ENCODE data around the gene RASSF1. TPM values are rescaled to one million over a fixed set of nuclear protein-coding genes. Genes with fewer than 3 reads are reported as not detected.

The RASSF1 gene
- total and polyA plus RNA-seq, 2 of the 8 experiments (the other 6 are each of a cell fraction or from before 2014, with no cell fraction given) = 10.3 to 15.7 TPM

DNA sequence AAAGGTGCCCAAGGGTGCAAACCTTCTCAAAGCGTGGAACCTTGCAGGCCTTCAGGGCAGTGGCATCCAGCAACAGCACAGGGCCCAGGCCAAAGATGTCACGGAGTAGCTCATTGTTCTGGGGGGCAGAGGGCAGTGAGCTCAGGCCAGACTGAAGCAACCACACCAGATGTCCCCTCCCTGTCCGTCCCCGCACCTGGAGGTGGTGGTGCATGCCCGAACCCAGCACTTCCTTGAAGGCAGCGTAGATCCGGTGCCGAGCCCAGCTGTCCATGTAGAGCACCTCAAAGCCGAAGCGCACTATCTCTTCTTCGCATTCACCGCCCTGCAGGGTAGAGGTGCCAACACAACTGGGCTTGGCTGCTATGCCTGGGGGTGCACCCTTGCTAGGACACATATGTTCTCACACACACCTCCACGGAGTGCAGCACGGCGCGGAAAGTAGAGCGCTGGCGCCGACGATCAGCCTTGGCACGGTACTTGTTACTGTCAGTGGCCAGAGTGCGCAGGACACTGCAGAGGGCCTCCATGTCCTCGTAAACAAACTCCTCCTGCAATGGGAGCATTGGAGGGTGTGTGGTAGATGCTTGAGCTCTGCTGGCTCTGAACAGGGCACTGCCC is 52.1 kb downstream of the RASSF1 start:
- Histone ChIP-seq H3K79me2 (ENCODE audit: control insufficient read depth in 1 of 2, insufficient read depth in 2 of 2, low read length in 2 of 2) (peaks cover 0 to 15% of the 10 kb centered on the region in 2 experiments; a peak in 3 of 4 replicates), H3K9ac (replicated peaks in 1 of 4; ENCODE audit: extremely low read depth in 1 of 4, low read depth in 3 of 4, low read length in 3 of 4) (no peak overlapping the region), H3K27me3 (replicated peaks in 1 of 4; ENCODE audit: control insufficient read depth in 3 of 4, extremely low read depth in 1 of 4, insufficient read depth in 3 of 4, low read length in 3 of 4) (no peaks in the 10 kb centered on the region; a peak in 1 of 7 replicates), H3K4me3 (ENCODE audit: extremely low read depth in 1 of 4, insufficient read depth in 2 of 4, low read depth in 3 of 4, low read length in 4 of 4) (no peak overlapping the region), H3K14ac (ENCODE audit: insufficient read length) (no peak overlapping the region), H2AK5ac (ENCODE audit: low read depth, low read length) (no peak overlapping the region), H3K79me1 (ENCODE audit: low read depth, low read length) (peaks cover 8% of the 10 kb centered on the region; the same call in 1 of the 2 replicates), H3K18ac (ENCODE audit: extremely low read depth, low read length) (no peak overlapping the region), H4K20me1 (replicated peaks in 1 of 2; ENCODE audit: control insufficient read depth in 1 of 2, insufficient read depth in 2 of 2, low read length in 2 of 2) (peaks cover 0 to 13% of the 10 kb centered on the region in 2 experiments), H3K4me1 (replicated peaks in 1 of 4; ENCODE audit: control insufficient read depth in 3 of 4, insufficient read depth in 4 of 4, low read length in 3 of 4) (peaks cover 0 to 7% (median 5%) of the 10 kb centered on the region in 4 experiments; a peak in 4 of 7 replicates), H4K8ac (ENCODE audit: extremely low read depth, insufficient read depth, low read length) (no peak overlapping the region), H2BK15ac (ENCODE audit: low read length) (no peak overlapping the region), H3K23me2 (ENCODE audit: low read depth, low read length) (peaks cover 10% of the 10 kb centered on the region), H2BK5ac (ENCODE audit: low read depth, low read length) (no peak overlapping the region; the same call in 1 of the 2 replicates), H4K5ac (ENCODE audit: insufficient read length, low read depth, low read length) (no peak overlapping the region), H2BK12ac (ENCODE audit: low read depth, low read length) (no peak overlapping the region), H3K27ac (ENCODE audit: low read depth, low read length) (no peak overlapping the region), H2BK120ac (replicated peaks; ENCODE audit: low read depth, low read length) (no peak overlapping the region), H2AFZ (ENCODE audit: low read length) (no peak overlapping the region), H3K4me2 (ENCODE audit: insufficient read depth in 1 of 2, low read depth in 2 of 2, low read length in 2 of 2) (no peak overlapping the region), H3K56ac (replicated peaks; ENCODE audit: insufficient read length, low read depth, low read length) (no peak overlapping the region), H3K23ac (ENCODE audit: insufficient read length) (no peak overlapping the region), H3K9me3 (ENCODE audit: insufficient read depth in 2 of 2, low read depth in 1 of 2, low read length in 1 of 2) (no peaks in the 10 kb centered on the region), H4K91ac (replicated peaks; ENCODE audit: insufficient read length, low read length) (no peak overlapping the region), H2BK20ac (ENCODE audit: low read length) (no peak overlapping the region), H3K4ac (replicated peaks; ENCODE audit: insufficient read length, low read depth, low read length) (no peak overlapping the region), H3K36me3 (ENCODE audit: control insufficient read depth in 2 of 4, insufficient read depth in 4 of 4, low read length in 3 of 4) (peaks cover 16 to 29% (median 22%) of the 10 kb centered on the region in 4 experiments)
- ChIA-PET POLR2A (ENCODE audit: partially characterized antibody) (interaction anchor here (0.6 to 6.8 kb wide), 5 partner anchors 10 to 40 kb away, joined by 3 to 122 read pairs (median 3); partner anchors contain the start of genes HYAL3, LSMEM2 and NAA80), CTCF (ENCODE audit: partially characterized antibody) (interaction anchor here (0.8 to 4.3 kb wide), 7 partner anchors 9 to 60 kb away, joined by 3 to 13 read pairs (median 3); partner anchors contain the start of gene HYAL1)
- no peak for FAIRE-seq
- DNase-seq (ENCODE audit: low read depth in 1 of 2, low spot score in 2 of 2) = no peak
- 94% methylated on average over 23 of the region's 23 CpGs; no CpG with 5 or more reads in 1 of the 2 experiments for WGBS, 2 experiments (ENCODE audit: extremely low coverage in 1 of 2, insufficient coverage in 1 of 2, insufficient read length in 1 of 2, insufficient replicate concordance in 2 of 2, low coverage in 1 of 2, low lambda C conversion rate in 2 of 2, missing lambda C conversion rate in 1 of 2)
- no peak for TF ChIP-seq SUZ12 (IDR thresholded peaks at IDR 0.05; ENCODE audit: low read length)
- TF ChIP-seq RNF2 (IDR thresholded peaks at IDR 0.05; ENCODE audit: borderline replicate concordance, low read depth, low read length, missing control alignments, poor library complexity, severe bottlenecking) = no peak
- no peak for TF ChIP-seq KDM4A (IDR thresholded peaks at IDR 0.05; ENCODE audit: low read depth, low read length, severe bottlenecking)
- TF ChIP-seq ATF2 (IDR thresholded peaks at IDR 0.05; ENCODE audit: low read length) = no peak
- TF ChIP-seq YY1 (IDR thresholded peaks at IDR 0.05; ENCODE audit: low read depth, low read length) = no peak
- no peak for TF ChIP-seq CTCF (IDR thresholded peaks at IDR 0.05; ENCODE audit: control extremely low read depth in 1 of 3, insufficient read depth in 1 of 3, low read depth in 1 of 3, low read length in 3 of 3)

Data from H1 (cell line).